ENCODE measurements around the gene ATXN3.

DNA sequence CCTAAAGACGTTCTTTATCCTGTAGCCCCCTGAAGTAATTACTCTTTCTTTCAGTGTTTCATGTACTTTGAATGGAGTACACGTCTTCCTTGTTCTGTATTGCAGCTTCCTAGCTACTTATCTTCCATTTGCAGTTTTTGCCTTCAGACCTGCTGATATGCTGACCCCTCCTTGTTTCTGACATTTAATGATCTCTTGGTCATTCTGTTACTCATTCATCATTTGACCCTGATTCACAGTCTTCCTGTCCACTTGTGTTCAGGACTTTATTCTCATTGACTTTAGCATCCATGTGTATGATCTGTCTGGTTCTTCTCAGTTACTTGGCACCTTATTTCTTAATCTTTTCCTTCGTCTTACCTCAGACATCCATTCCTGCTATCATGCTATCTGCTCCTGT is 37.6 kb upstream of the ATXN3 start:
- TF ChIP-seq POLR2A (IDR thresholded peaks at IDR 0.05): no peak
- TF ChIP-seq, protein P1, sequence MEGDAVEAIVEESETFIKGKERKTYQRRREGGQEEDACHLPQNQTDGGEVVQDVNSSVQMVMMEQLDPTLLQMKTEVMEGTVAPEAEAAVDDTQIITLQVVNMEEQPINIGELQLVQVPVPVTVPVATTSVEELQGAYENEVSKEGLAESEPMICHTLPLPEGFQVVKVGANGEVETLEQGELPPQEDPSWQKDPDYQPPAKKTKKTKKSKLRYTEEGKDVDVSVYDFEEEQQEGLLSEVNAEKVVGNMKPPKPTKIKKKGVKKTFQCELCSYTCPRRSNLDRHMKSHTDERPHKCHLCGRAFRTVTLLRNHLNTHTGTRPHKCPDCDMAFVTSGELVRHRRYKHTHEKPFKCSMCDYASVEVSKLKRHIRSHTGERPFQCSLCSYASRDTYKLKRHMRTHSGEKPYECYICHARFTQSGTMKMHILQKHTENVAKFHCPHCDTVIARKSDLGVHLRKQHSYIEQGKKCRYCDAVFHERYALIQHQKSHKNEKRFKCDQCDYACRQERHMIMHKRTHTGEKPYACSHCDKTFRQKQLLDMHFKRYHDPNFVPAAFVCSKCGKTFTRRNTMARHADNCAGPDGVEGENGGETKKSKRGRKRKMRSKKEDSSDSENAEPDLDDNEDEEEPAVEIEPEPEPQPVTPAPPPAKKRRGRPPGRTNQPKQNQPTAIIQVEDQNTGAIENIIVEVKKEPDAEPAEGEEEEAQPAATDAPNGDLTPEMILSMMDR (IDR thresholded peaks at IDR 0.05 in 4 of 5, conservative IDR thresholded peaks at IDR 0.05 in 1 of 5): no peak

All from gastrocnemius medialis (tissue), 4 donors.